ENCODE measurements around the gene MT3. TPM values are rescaled to one million over a fixed set of nuclear protein-coding genes. Genes with fewer than 3 reads are reported as not detected.

MT3 gene
- total RNA-seq, 6 experiments from 2014 or later = not detected

DNA sequence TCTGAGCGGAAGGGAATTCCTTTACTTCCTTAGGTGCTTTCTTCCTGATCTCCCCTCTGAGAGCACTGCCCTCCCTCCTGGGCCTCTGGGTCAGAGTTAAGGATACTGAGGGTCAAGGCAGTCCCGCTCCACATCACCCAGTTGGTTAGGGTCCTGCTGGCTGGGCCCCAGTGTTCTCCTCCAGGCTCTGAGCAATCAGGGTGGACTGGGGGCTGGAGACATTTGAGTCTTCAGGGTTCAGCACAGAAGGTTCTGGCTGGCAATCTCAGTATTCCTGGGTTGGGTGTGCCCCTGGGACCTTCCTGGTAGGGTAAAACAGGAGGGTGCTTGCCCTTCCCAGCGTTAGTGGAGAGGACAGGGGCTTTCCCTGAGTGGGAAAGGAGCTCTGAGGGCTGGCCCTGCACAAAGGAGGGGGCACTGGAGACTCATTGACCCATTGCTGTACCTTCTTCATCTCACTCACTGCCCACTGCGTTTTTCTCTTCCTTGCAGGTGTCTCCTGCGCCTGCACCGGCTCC, 43.6 kb downstream of the MT3 start:
- DNase-seq = no peak
- H3K36me3 Mint-ChIP-seq (ENCODE audit: low read depth) = no peaks in the 10 kb centered on the region; the same call in 1 of the 2 replicates
- no peaks in the 10 kb centered on the region for H3K9me3 Mint-ChIP-seq
- H3K27me3 Mint-ChIP-seq (ENCODE audit: insufficient read depth) = peaks cover 39% of the 10 kb centered on the region
- no peak overlapping the region for H3K27ac Mint-ChIP-seq
- H3K4me3 Mint-ChIP-seq = peak overlapping the region; percentile 84
- TF ChIP-seq, protein P1, sequence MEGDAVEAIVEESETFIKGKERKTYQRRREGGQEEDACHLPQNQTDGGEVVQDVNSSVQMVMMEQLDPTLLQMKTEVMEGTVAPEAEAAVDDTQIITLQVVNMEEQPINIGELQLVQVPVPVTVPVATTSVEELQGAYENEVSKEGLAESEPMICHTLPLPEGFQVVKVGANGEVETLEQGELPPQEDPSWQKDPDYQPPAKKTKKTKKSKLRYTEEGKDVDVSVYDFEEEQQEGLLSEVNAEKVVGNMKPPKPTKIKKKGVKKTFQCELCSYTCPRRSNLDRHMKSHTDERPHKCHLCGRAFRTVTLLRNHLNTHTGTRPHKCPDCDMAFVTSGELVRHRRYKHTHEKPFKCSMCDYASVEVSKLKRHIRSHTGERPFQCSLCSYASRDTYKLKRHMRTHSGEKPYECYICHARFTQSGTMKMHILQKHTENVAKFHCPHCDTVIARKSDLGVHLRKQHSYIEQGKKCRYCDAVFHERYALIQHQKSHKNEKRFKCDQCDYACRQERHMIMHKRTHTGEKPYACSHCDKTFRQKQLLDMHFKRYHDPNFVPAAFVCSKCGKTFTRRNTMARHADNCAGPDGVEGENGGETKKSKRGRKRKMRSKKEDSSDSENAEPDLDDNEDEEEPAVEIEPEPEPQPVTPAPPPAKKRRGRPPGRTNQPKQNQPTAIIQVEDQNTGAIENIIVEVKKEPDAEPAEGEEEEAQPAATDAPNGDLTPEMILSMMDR (IDR thresholded peaks at IDR 0.05) = no peak
- peaks cover 26% of the 10 kb centered on the region for H3K4me1 Mint-ChIP-seq (ENCODE audit: low read depth)

DNA sequence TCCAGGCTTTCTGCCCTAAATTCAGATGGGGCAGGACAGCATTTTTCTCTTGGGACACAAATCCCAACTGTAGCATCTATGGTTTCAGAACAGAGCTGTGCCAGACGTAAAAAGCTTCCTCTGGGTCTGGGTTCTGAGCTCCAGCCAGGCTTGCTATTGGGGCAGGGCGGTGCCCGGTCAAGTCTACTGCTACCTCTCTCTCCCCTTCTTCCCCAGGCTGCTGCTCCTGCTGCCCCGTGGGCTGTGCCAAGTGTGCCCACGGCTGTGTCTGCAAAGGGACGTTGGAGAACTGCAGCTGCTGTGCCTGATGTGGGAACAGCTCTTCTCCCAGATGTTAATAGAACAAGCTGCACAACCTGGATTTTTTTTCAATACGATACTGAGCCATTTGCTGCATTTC, 44.2 kb downstream of the MT3 start:
- DNase-seq = no peak
- TF ChIP-seq, protein P1 (IDR thresholded peaks at IDR 0.05) = no peak
- H3K27me3 Mint-ChIP-seq (ENCODE audit: insufficient read depth) = peaks cover 43% of the 10 kb centered on the region
- peaks cover 27% of the 10 kb centered on the region for H3K4me1 Mint-ChIP-seq (ENCODE audit: low read depth)
- no peak overlapping the region for H3K4me3 Mint-ChIP-seq
- H3K9me3 Mint-ChIP-seq = no peaks in the 10 kb centered on the region
- no peak overlapping the region for H3K27ac Mint-ChIP-seq
- H3K36me3 Mint-ChIP-seq (ENCODE audit: low read depth) = no peaks in the 10 kb centered on the region; the same call in 1 of the 2 replicates

DNA sequence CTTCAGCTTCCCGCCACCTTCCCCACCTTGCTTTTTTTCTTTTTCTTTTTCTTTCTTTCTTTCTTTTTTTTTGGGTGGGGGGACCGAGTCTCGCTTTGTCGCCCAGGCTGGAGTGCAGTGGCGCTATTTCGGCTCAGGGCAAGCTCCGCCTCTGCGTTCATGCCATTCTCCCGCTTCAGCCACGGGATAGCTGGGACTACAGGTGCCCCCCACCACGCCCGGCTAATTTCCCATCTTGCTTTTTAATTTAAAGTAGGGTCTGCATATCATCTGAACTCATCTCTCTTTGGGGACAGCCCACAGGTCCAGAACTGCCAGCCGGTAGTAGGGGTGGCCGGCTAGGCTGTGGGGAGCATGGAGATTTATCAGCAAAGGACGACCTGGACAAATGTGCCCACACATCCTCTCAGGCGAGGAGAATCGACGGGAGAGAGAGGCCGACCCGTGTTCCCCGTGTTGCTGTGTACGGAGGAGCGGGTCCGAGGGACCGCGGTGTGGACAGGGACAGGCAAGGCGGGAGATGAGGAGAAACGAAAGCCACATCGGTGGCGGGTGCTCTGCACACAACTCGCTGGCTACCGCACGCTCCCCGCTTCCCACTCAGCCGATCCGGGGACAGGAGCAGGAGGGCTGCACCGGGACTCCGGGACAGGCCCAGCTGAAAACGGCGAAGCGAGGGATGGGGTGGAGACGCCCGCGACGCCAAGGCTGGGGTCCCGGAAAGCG, 45.5 kb downstream of the MT3 start:
- no peak overlapping the region for H3K27ac Mint-ChIP-seq
- peaks cover 23% of the 10 kb centered on the region for H3K4me1 Mint-ChIP-seq (ENCODE audit: low read depth)
- no peaks in the 10 kb centered on the region; the same call in 1 of the 2 replicates for H3K36me3 Mint-ChIP-seq (ENCODE audit: low read depth)
- H3K9me3 Mint-ChIP-seq = no peaks in the 10 kb centered on the region
- peaks cover 57% of the 10 kb centered on the region for H3K27me3 Mint-ChIP-seq (ENCODE audit: insufficient read depth)
- TF ChIP-seq, protein P1 (IDR thresholded peaks at IDR 0.05) = no peak
- no peak for DNase-seq
- H3K4me3 Mint-ChIP-seq = peak overlapping the region; percentile 83

DNA sequence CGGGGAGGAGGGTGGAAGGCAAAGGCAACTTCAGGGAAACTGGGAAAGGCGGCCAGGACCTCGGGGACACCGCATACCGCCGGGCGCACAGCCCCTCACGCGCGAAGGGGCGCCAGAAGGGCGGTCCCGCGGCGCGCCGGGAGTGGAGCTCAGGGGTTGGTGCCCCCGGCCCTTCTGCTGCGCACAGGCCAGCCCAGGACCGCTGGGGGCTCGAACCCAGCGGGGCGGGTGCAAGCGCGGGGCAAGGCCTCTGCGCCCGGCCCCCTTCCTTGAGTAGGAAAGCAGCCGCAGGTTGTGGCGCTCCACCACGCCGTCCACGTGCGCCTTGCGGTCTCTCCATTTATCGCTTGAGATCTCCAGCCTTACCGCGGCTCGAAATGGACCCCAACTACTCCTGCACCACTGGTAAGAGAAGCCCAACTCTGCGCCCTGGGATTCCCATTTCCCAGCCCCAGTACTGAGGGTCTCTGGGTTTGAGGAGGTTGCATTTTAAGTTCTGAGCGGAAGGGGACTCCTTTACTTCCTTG, 46.2 kb downstream of the MT3 start:
- Mint-ChIP-seq H3K27ac (no peak overlapping the region), H3K4me3 (peak overlapping the region; percentile 83; the same call in 1 of the 2 replicates), H3K4me1 (ENCODE audit: low read depth) (peaks cover 23% of the 10 kb centered on the region), H3K36me3 (ENCODE audit: low read depth) (no peaks in the 10 kb centered on the region; the same call in 1 of the 2 replicates), H3K9me3 (no peaks in the 10 kb centered on the region), H3K27me3 (ENCODE audit: insufficient read depth) (peaks cover 63% of the 10 kb centered on the region)
- TF ChIP-seq, protein P1 (IDR thresholded peaks at IDR 0.05) = no peak
- no peak for DNase-seq

DNA sequence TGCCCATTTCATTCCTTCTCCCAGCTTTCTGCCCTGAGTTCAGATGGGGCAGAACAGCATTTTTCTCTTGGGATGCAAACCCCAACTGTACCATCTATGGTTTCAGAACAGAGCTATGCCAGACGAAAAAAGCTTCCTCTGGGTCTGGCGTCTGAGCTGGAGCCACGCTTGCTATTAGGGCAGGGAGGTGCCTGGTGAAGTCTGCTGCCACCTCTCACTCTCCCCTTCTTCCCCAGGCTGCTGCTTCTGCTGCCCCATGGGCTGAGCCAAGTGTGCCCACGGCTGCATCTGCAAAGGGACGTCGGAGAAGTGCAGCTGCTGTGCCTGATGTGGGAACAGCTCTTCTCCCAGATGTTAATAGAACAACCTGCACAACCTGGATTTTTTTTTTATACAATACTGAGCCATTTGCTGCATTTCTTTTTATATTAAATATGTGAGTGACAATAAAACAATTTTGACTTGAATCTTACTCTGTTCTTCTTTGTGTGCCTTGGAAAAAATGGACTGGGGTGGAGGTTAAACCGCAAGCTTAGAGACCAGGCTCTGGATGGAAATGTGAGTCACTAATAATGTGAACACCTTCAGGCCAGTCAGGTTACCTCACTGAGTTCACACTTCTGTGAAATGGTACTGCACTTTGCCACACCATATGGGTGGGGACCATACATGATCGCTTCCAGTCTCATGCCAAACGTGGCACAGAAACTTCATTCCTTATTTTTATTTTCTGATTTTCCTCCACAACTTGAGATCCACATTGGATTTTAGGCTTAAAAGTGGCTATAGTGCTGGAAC, 47.5 kb downstream of the MT3 start:
- Mint-ChIP-seq H3K27ac (no peak overlapping the region), H3K4me3 (no peak overlapping the region), H3K36me3 (ENCODE audit: low read depth) (no peaks in the 10 kb centered on the region; the same call in 1 of the 2 replicates), H3K4me1 (ENCODE audit: low read depth) (peaks cover 21% of the 10 kb centered on the region), H3K9me3 (no peaks in the 10 kb centered on the region), H3K27me3 (ENCODE audit: insufficient read depth) (peaks cover 68% of the 10 kb centered on the region)
- TF ChIP-seq, protein P1 (IDR thresholded peaks at IDR 0.05) = no peak
- no peak for DNase-seq

Data from HFFc6 (cell line).